ENCODE data around the gene CCR2. TPM values are rescaled to one million over a fixed set of nuclear protein-coding genes. Genes with fewer than 3 reads are reported as not detected.
"Not testable (repeated sequence)": the region's sequence is repeated elsewhere in the genome, so short reads cannot be mapped to it uniquely, and the experiment has no call there.

The CCR2 gene
- 1 to 10 TPM in 1 of 2 donors, under 1 TPM in 1; 0.48 to 2.5 TPM for total RNA-seq

DNA sequence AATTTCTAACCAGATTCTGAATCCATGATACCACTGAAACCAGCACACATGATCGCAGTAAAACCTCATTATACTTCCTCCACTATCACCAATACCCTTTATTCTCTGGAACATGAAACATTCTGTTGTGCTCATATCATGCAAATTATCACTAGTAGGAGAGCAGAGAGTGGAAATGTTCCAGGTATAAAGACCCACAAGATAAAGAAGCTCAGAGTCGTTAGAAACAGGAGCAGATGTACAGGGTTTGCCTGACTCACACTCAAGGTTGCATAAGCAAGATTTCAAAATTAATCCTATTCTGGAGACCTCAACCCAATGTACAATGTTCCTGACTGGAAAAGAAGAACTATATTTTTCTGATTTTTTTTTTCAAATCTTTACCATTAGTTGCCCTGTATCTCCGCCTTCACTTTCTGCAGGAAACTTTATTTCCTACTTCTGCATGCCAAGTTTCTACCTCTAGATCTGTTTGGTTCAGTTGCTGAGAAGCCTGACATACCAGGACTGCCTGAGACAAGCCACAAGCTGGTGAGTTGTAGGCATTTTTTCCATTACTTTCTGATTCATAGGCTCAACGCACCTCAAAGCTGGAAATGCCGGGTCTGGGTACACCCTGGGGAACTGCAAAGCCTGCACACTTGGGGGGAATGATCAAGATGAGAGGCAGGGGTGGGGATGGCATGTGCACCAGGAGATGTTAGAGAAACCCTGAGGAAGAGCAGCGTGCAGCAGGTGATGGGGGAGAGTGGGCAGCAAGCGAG, at the start of gene CCR2:
TSS of gene CCR2 (plus strand) at position 465 of the 764 bp plus-strand sequence. CDS start 3,417 bp downstream, outside the sequence.
- DNase-seq (ENCODE audit: low spot score) (no peak), ATAC-seq (no peak)
- Mint-ChIP-seq H3K9me3 (peaks cover under 1% of the 10 kb centered on the region), H3K27ac (peak within 1 kb of the TSS; percentile 41 to 87), H3K4me1 (ENCODE audit: low read depth in 2 of 2) (peaks cover 68 to 82% of the 10 kb centered on the region in 2 donors), H3K27me3 (no peaks in the 10 kb centered on the region), H3K4me3 (peak within 1 kb of the TSS; percentile 74), H3K36me3 (peaks cover 1% of the 10 kb centered on the region)

DNA sequence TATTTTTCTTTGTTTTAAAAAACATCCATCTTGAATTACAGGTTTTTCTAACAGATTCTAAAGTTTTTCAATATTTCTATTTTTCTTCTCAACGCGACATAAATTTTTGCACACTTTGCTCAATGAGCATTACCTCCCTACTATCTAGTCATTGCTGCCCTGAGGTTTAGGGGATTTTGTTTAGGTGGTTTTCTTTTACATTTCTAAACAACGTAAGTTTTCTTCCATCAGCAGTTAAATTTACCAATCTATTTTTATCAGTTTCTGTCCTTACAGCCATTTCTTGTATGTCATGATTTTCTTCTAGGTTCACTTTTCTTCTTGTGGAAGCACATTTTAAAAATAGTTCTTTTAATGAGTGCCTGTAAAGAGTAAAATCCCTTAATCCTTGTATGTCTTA, 49.2 kb upstream of the CCR2 start:
- DNase-seq (ENCODE audit: low spot score) (no peak), ATAC-seq (no peak)
- Mint-ChIP-seq H3K36me3 (no peaks in the 10 kb centered on the region), H3K27me3 (peaks cover 0 to 4% of the 10 kb centered on the region in 2 donors), H3K4me1 (ENCODE audit: low read depth in 2 of 2) (peaks cover 31 to 36% of the 10 kb centered on the region in 2 donors), H3K9me3 (no peaks in the 10 kb centered on the region), H3K4me3 (no peak overlapping the region), H3K27ac (peak overlapping the region in 1 of 2 donors; percentile 72)

- Mint-ChIP-seq H3K27me3 (no peaks in the 10 kb centered on the region), H3K4me1 (ENCODE audit: low read depth in 2 of 2) (peaks cover 5 to 25% of the 10 kb centered on the region in 2 donors), H3K4me3 (no peak overlapping the region), H3K27ac (peak overlapping the region in 1 of 2 donors; percentile 29), H3K36me3 (peaks cover 6% of the 10 kb centered on the region), H3K9me3 (peaks cover 2% of the 10 kb centered on the region)
- DNase-seq (ENCODE audit: low spot score) (no peak), ATAC-seq (no peak)
Measured at GRCh38 chr3:46312991-46313390, 40.9 kb upstream of the CCR2 start.

- Mint-ChIP-seq H3K4me3 (no peak overlapping the region), H3K4me1 (ENCODE audit: low read depth in 2 of 2) (peaks cover 9 to 31% of the 10 kb centered on the region in 2 donors), H3K27ac (peak overlapping the region in 1 of 2 donors; percentile 46), H3K36me3 (peaks cover 10% of the 10 kb centered on the region), H3K9me3 (peaks cover 2% of the 10 kb centered on the region), H3K27me3 (no peaks in the 10 kb centered on the region)
- DNase-seq (ENCODE audit: low spot score) (no peak), ATAC-seq (peak; percentile 64 to 89)
Measured at GRCh38 chr3:46314517-46314916, 39.4 kb upstream of the CCR2 start.

DNA sequence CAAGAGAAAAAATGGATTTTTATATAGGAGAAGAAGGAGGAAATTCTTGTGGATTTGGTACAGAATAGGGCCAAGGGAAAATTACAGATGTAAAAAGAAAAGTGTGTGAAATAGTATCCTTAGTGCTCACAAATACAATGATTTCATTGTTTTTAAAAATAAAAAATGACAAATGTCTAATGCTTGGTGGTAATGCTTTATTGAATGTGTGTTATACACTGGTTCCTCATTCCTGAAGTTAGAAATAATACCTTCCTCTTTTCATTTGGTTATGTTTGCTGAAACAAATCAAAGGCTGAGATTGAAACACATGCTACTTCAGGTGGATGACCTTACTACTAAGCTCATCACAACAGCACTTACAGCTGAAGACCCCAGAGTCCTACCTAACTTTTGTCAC, 37.7 kb upstream of the CCR2 start:
- Mint-ChIP-seq H3K4me3 (no peak overlapping the region), H3K36me3 (peaks cover 10% of the 10 kb centered on the region), H3K27me3 (no peaks in the 10 kb centered on the region), H3K27ac (peak overlapping the region in 1 of 2 donors; percentile 11), H3K9me3 (peaks cover 2% of the 10 kb centered on the region), H3K4me1 (ENCODE audit: low read depth in 2 of 2) (peaks cover 9 to 31% of the 10 kb centered on the region in 2 donors)
- ATAC-seq (no peak), DNase-seq (ENCODE audit: low spot score) (no peak)

GRCh38 chr3:46318207-46318927, 35.5 kb upstream of the CCR2 start:
- peaks cover 9 to 25% of the 10 kb centered on the region in 2 donors for H3K4me1 Mint-ChIP-seq (ENCODE audit: low read depth in 2 of 2)
- no peak overlapping the region for H3K4me3 Mint-ChIP-seq
- H3K27ac Mint-ChIP-seq, result no peak overlapping the region
- H3K36me3 Mint-ChIP-seq, result peaks cover 10% of the 10 kb centered on the region
- peaks cover 2% of the 10 kb centered on the region for H3K9me3 Mint-ChIP-seq
- DNase-seq (ENCODE audit: low spot score) (no peak), ATAC-seq (no peak)
- H3K27me3 Mint-ChIP-seq, result no peaks in the 10 kb centered on the region

- H3K36me3 Mint-ChIP-seq, result peaks cover 10% of the 10 kb centered on the region
- peaks cover 4% of the 10 kb centered on the region for H3K9me3 Mint-ChIP-seq
- H3K27ac Mint-ChIP-seq, result peak overlapping the region in 1 of 2 donors; percentile 27
- H3K4me3 Mint-ChIP-seq, result no peak overlapping the region
- H3K27me3 Mint-ChIP-seq, result no peaks in the 10 kb centered on the region
- ATAC-seq (no peak), DNase-seq (ENCODE audit: low spot score) (no peak)
- peaks cover 11 to 20% of the 10 kb centered on the region in 2 donors for H3K4me1 Mint-ChIP-seq (ENCODE audit: low read depth in 2 of 2)
Measured at GRCh38 chr3:46321461-46322104, 32.3 kb upstream of the CCR2 start.

DNA sequence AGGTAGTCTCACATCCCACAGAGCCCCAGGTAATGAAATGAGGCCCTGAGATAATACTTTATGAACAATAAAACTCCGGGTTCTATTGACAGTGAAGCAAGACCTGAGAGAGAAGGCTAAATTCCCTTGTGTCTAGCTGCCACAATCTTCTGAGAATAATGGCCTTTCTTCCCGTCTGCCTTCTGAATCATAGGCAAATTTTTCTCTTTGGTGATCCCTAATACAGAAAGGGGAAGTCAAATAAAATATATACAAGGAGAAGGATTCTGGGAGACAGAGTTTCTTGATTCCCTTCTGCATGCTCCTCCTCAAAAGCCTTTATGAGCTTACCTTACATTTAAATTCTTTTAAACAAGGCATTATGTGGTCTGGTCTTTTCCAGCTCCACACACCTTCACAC, 29.9 kb upstream of the CCR2 start:
- Mint-ChIP-seq H3K27ac (no peak overlapping the region), H3K4me3 (no peak overlapping the region), H3K27me3 (no peaks in the 10 kb centered on the region), H3K9me3 (peaks cover 4% of the 10 kb centered on the region), H3K4me1 (ENCODE audit: low read depth in 2 of 2) (peaks cover 0 to 14% of the 10 kb centered on the region in 2 donors), H3K36me3 (peaks cover 5% of the 10 kb centered on the region)
- ATAC-seq (no peak), DNase-seq (ENCODE audit: low spot score) (no peak)

GRCh38 chr3:46325645-46326300, 28.1 kb upstream of the CCR2 start:
- H3K4me1 Mint-ChIP-seq (ENCODE audit: low read depth in 2 of 2), result peaks cover 2 to 14% of the 10 kb centered on the region in 2 donors
- H3K4me3 Mint-ChIP-seq, result peak overlapping the region; percentile 2
- H3K27ac Mint-ChIP-seq, result peak overlapping the region in 1 of 2 donors; percentile 23
- ATAC-seq (peak in 1 of 2 donors; percentile 15), DNase-seq (ENCODE audit: low spot score) (no peak)
- H3K9me3 Mint-ChIP-seq, result peaks cover 4% of the 10 kb centered on the region
- H3K27me3 Mint-ChIP-seq, result no peaks in the 10 kb centered on the region
- peaks cover 5% of the 10 kb centered on the region for H3K36me3 Mint-ChIP-seq

DNA sequence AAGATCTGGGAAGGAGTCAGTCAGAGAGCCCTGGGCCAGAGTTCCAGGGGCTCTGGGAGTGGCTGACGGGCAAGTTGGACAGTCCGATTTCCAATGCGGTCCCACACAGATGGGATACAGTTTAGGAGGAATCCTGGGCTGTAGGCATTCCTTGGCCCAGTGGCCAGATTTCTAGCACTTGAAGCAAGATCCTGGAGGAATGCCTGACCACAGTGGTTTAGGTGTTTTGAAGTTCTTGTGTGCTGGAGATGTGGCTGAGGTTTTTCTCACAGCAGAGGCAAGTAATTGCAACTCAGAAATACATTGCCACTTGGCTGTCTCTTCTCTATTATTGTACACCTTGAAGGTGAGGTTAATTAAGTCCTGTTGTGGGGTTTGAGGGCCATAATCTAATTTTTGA, 23.2 kb upstream of the CCR2 start:
- DNase-seq (ENCODE audit: low spot score), result not testable (repeated sequence)

GRCh38 chr3:46334741-46335478, 19.0 kb upstream of the CCR2 start:
- Mint-ChIP-seq H3K27ac (peak overlapping the region in 1 of 2 donors; percentile 60), H3K4me3 (peak overlapping the region; percentile 57), H3K36me3 (peaks cover 22% of the 10 kb centered on the region), H3K27me3 (peaks cover 0 to 3% of the 10 kb centered on the region in 2 donors), H3K4me1 (ENCODE audit: low read depth in 2 of 2) (peaks cover 42 to 60% of the 10 kb centered on the region in 2 donors), H3K9me3 (peaks cover 19% of the 10 kb centered on the region)
- ATAC-seq, result peak; percentile 65 to 93
- DNase-seq (ENCODE audit: low spot score), result no peak

More for the DNA sequence above, 23.2 kb upstream of the CCR2 start:
- H3K4me3 Mint-ChIP-seq, H3K36me3 Mint-ChIP-seq, ATAC-seq, H3K9me3 Mint-ChIP-seq, H3K27me3 Mint-ChIP-seq: not testable (repeated sequence)
- Mint-ChIP-seq H3K27ac (peak overlapping the region in 1 of 2 donors; percentile 67), H3K4me1 (ENCODE audit: low read depth in 2 of 2) (peaks cover 28 to 43% of the 10 kb centered on the region in 2 donors)

DNA sequence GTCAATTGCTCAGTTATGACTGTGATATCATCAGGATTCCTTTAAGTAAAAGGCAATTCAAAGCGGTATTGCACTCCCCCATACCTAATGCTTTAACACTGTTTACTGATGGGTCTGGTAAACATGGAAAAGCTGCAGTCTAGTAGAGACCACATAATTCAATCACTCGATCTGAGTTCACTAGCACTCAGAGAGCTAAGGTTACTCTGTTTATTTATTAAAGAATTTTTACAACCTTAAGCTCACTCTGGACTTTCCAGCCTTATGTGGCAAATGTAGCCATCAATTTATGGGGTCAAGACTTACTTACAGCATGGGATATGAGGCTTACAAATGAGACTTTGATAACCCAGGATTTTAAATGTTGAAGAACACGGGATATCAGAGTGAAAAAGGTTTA, 18.4 kb upstream of the CCR2 start:
- Mint-ChIP-seq H3K27ac (peak overlapping the region in 1 of 2 donors; percentile 60), H3K27me3 (peaks cover 0 to 3% of the 10 kb centered on the region in 2 donors), H3K9me3 (peaks cover 21% of the 10 kb centered on the region), H3K4me1 (ENCODE audit: low read depth in 2 of 2) (peaks cover 42 to 60% of the 10 kb centered on the region in 2 donors), H3K4me3 (peak overlapping the region; percentile 57), H3K36me3 (peaks cover 26% of the 10 kb centered on the region)
- ATAC-seq (no peak), DNase-seq (ENCODE audit: low spot score) (no peak)
